Smooth muscle cell (in vitro differentiated cells): Measurements from ENCODE around the gene B3GALT2. TPM values are rescaled to one million over a fixed set of nuclear protein-coding genes. Genes with fewer than 3 reads are reported as not detected.
"Not testable (repeated sequence)": the region's sequence is repeated elsewhere in the genome, so short reads cannot be mapped to it uniquely, and the experiment has no call there.

Experiments
- DNase-seq: peaks from one replicate; lab custom pipeline; 2025; ENCODE audit not compliant: unreplicated experiment; lab: John Stamatoyannopoulos, UW
- H2AFZ ChIP-seq: fragments of 200-600 bp; sonication (generic); 2 replicates; pipeline ENCODE4 v1.6.0; 2016; ENCODE audit warnings: antibody characterized with exemption, low read depth, mild to moderate bottlenecking
- H3F3A ChIP-seq: fragments of 200-600 bp; sonication (generic); 2 replicates; pipeline ENCODE4 v1.6.0; 2017; ENCODE audit warnings: antibody characterized with exemption, low read depth
- H3K27ac ChIP-seq: fragments of 200-600 bp; sonication (generic); 2 replicates; pipeline ENCODE4 v1.5.1; 2016; ENCODE audit warnings: low read depth, mild to moderate bottlenecking
- H3K27me3 ChIP-seq: fragments of 200-600 bp; sonication (generic); 2 replicates; pipeline ENCODE4 v1.6.1; 2016; ENCODE audit warnings: low read depth, mild to moderate bottlenecking
- H3K36me3 ChIP-seq: fragments of 200-600 bp; sonication (generic); 2 replicates; pipeline ENCODE4 v1.5.1; 2016; ENCODE audit warnings: low read depth
- H3K4me1 ChIP-seq: fragments of 200-600 bp; sonication (generic); 2 replicates; pipeline ENCODE4 v1.5.1; 2016; ENCODE audit warnings: low read depth
- H3K4me2 ChIP-seq: fragments of 200-600 bp; sonication (generic); 2 replicates; pipeline ENCODE4 v1.6.0; 2016; ENCODE audit warnings: mild to moderate bottlenecking
- H3K4me3 ChIP-seq: fragments of 200-600 bp; sonication (generic); 2 replicates; pipeline ENCODE4 v1.5.1; 2016; ENCODE audit warnings: mild to moderate bottlenecking
- H3K79me2 ChIP-seq: fragments of 200-600 bp; sonication (generic); 2 replicates; pipeline ENCODE4 v1.6.0; 2016; ENCODE audit warnings: low read depth, mild to moderate bottlenecking
- H3K9ac ChIP-seq: fragments of 200-600 bp; sonication (generic); 2 replicates; pipeline ENCODE4 v1.6.0; 2016; ENCODE audit warnings: low read depth
- H3K9me3 ChIP-seq: fragments of 200-600 bp; sonication (generic); replicated peaks from 2 replicates; pipeline ENCODE4 v1.5.1; 2016; ENCODE audit warnings: low read depth
- H4K20me1 ChIP-seq: fragments of 200-600 bp; sonication (generic); 2 replicates; pipeline ENCODE4 v1.6.0; 2016; ENCODE audit warnings: low read depth
- CTCF ChIP-seq: fragments of 200-600 bp; sonication (generic); IDR thresholded peaks from 2 replicates; pipeline ENCODE4 v1.5.1; 2017; ENCODE audit warnings: borderline replicate concordance, mild to moderate bottlenecking, antibody characterized with exemption; ENCODE audit not compliant: insufficient read depth, poor library complexity, severe bottlenecking
- WGBS: methylation state at CpG from one replicate; pipeline ENCODE4 v1.1.7; 2016; ENCODE audit warnings: low lambda C conversion rate; 5-methylcytosine and 5-hydroxymethylcytosine counted together
- polyA plus RNA-seq: library from polyadenylated mRNA; unstranded; fragments of >200 nt; fragmentation: Nextera tagmentation; extraction: Ambion mirVana; gene quantifications from 2 replicates; pipeline ENCODE4 v1.2.1, GENCODE V29; 2016
- total RNA-seq: library from RNA; depleted of rRNA; stranded (reverse); fragments of >200 nt; gene quantifications from 2 replicates; pipeline ENCODE4 v1.2.3, GENCODE V29; 2014

Gene B3GALT2
- total and polyA plus RNA-seq, 2 experiments from 2014 or later, result not detected

DNA sequence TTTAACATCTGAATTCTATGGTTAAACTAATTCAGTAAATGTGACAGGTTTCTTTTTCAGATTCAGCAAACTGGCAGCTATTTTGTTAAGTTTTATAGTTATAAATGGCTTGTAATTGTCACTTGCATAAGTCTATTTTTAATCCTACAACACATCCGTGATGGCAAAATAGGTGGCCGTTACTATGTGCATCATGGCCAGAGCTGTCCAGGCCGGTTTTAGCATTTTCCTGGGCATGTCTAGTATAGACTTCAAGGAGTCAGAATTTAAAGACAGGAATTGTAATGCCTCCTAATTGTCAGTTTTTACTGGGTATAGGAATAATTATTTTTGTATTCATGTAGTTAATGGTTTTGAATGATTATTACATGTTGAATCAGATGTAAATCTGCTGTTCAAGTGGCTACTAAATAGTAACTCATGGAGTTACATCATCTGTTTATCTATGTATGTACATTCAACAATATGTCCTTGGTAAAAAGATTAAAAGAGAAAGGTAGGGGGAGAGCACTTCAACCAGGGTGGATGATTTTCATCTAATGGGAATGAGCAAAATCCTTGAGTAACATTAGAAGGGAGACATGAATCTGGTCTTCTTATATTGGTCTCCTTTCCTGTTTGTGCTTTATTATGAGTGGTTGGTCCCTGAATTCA is 3.2 kb upstream of the B3GALT2 start:
- Histone ChIP-seq H3K4me2 (no peak overlapping the region), H4K20me1 (peaks cover 76% of the 10 kb centered on the region), H3K9ac (no peak overlapping the region), H2AFZ (no peak overlapping the region), H3K4me1 (peaks cover 14% of the 10 kb centered on the region), H3F3A (peaks cover 3% of the 10 kb centered on the region), H3K27me3 (no peaks in the 10 kb centered on the region), H3K4me3 (no peak overlapping the region), H3K9me3 (no peaks in the 10 kb centered on the region), H3K27ac (peak overlapping the region; percentile 2), H3K79me2 (peaks cover 73% of the 10 kb centered on the region), H3K36me3 (peaks cover 4% of the 10 kb centered on the region)
- no peak for DNase-seq
- TF ChIP-seq CTCF, result no peak
- 95% methylated on average over 3 of the region's 3 CpGs for WGBS

GRCh38 chr1:193188915-193189314 is 2.5 kb upstream of the B3GALT2 start:
- H3K27ac ChIP-seq, H3K36me3 ChIP-seq, H2AFZ ChIP-seq, H3K4me2 ChIP-seq, H3K27me3 ChIP-seq, H3K4me3 ChIP-seq, DNase-seq, H3K9ac ChIP-seq, H3F3A ChIP-seq, H3K9me3 ChIP-seq: not testable (repeated sequence)
- Histone ChIP-seq H3K4me1 (peaks cover 14% of the 10 kb centered on the region), H3K79me2 (peaks cover 73% of the 10 kb centered on the region), H4K20me1 (peaks cover 76% of the 10 kb centered on the region)
- 85% methylated on average over 7 of the region's 7 CpGs for WGBS

DNA sequence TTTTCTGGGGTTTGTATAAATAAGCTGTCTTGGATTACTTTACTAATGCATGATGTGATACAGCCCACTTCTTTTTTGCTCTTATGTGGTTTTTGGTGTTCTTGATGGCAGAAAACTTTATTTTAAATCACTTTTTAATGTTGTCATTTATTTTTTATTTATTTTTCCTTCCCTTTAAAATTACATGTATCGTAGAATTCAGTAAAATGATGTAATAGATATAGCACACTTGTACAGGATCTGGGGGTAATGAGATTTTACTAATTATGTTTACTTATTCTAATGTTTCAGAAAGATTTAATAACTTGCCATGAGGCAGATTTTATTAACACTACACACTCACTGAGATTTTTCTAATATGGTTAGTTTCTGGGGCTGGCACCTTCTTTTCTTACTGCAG is 701 bp upstream of the B3GALT2 start:
- Histone ChIP-seq H3K36me3 (no peaks in the 10 kb centered on the region), H3K27me3 (no peaks in the 10 kb centered on the region), H3K4me3 (peak overlapping the region; percentile 26), H3F3A (peaks cover 3% of the 10 kb centered on the region), H2AFZ (no peak overlapping the region), H3K27ac (peak overlapping the region; percentile 33), H3K4me1 (peaks cover 14% of the 10 kb centered on the region), H3K9me3 (no peaks in the 10 kb centered on the region), H3K9ac (no peak overlapping the region), H3K4me2 (peak overlapping the region; percentile 67), H3K79me2 (peaks cover 69% of the 10 kb centered on the region), H4K20me1 (peaks cover 92% of the 10 kb centered on the region)
- TF ChIP-seq CTCF, result no peak
- DNase-seq, result no peak
- 61% methylated on average over 1 of the region's 1 CpG for WGBS

- H3K9ac ChIP-seq, result no peak overlapping the region
- no peak for DNase-seq
- H2AFZ ChIP-seq, result no peak overlapping the region
- peaks cover 61% of the 10 kb centered on the region for H3K79me2 ChIP-seq
- no peaks in the 10 kb centered on the region for H3K9me3 ChIP-seq
- H3K4me3 ChIP-seq, result peak overlapping the region; percentile 26
- no peaks in the 10 kb centered on the region for H3K36me3 ChIP-seq
- H3F3A ChIP-seq, result peaks cover 3% of the 10 kb centered on the region
- peaks cover 14% of the 10 kb centered on the region for H3K4me1 ChIP-seq
- peaks cover 100% of the 10 kb centered on the region for H4K20me1 ChIP-seq
- H3K27me3 ChIP-seq, result no peaks in the 10 kb centered on the region
- H3K4me2 ChIP-seq, result no peak overlapping the region
- H3K27ac ChIP-seq, result peak overlapping the region; percentile 37
- 87% methylated on average over 2 of the region's 2 CpGs for WGBS
- no peak for TF ChIP-seq CTCF
Observed at GRCh38 chr1:193185211-193185610, 1.2 kb downstream of the B3GALT2 start.
